ENCODE data around the gene WNK2. TPM values are rescaled to one million over a fixed set of nuclear protein-coding genes. Genes with fewer than 3 reads are reported as not detected.

The WNK2 gene
- total RNA-seq, 1 donor from 2014 or later, result 9.7 TPM

- H3K36me3 ChIP-seq (ENCODE audit: control insufficient read depth, insufficient read depth, low read length), result no peaks in the 10 kb centered on the region
- no peaks in the 10 kb centered on the region for H3K27me3 ChIP-seq (ENCODE audit: control insufficient read depth, insufficient read depth, low read length)
- peak; percentile 75 for TF ChIP-seq CTCF (IDR thresholded peaks at IDR 0.05; ENCODE audit: insufficient read depth, low read length, poor library complexity, severe bottlenecking)
- DNase-seq (ENCODE audit: low read depth), result no peak
- no peak overlapping the region for H3K4me3 ChIP-seq (ENCODE audit: low read depth, low read length)
These were observed 120.9 kb downstream of the WNK2 start for GRCh38 chr9:93304574-93305496.

- DNase-seq (ENCODE audit: low read depth), result no peak
- Histone ChIP-seq H3K36me3 (ENCODE audit: control insufficient read depth, insufficient read depth, low read length) (no peaks in the 10 kb centered on the region), H3K4me3 (ENCODE audit: low read depth, low read length) (no peak overlapping the region), H3K27me3 (ENCODE audit: control insufficient read depth, insufficient read depth, low read length) (no peaks in the 10 kb centered on the region)
- TF ChIP-seq CTCF (IDR thresholded peaks at IDR 0.05; ENCODE audit: insufficient read depth, low read length, poor library complexity, severe bottlenecking), result no peak
These were observed 121.6 kb downstream of the WNK2 start for GRCh38 chr9:93305497-93306020.

- DNase-seq (ENCODE audit: low read depth), result no peak
- H3K4me3 ChIP-seq (ENCODE audit: low read depth, low read length), result no peak overlapping the region
- no peaks in the 10 kb centered on the region for H3K36me3 ChIP-seq (ENCODE audit: control insufficient read depth, insufficient read depth, low read length)
- no peaks in the 10 kb centered on the region for H3K27me3 ChIP-seq (ENCODE audit: control insufficient read depth, insufficient read depth, low read length)
- TF ChIP-seq CTCF (IDR thresholded peaks at IDR 0.05; ENCODE audit: insufficient read depth, low read length, poor library complexity, severe bottlenecking), result no peak
These were observed 122.1 kb downstream of the WNK2 start for GRCh38 chr9:93306081-93306480.

GRCh38 chr9:93306579-93307091 lies 122.7 kb downstream of the WNK2 start:
- no peak for DNase-seq (ENCODE audit: low read depth)
- TF ChIP-seq CTCF (IDR thresholded peaks at IDR 0.05; ENCODE audit: insufficient read depth, low read length, poor library complexity, severe bottlenecking), result no peak
- no peak overlapping the region for H3K4me3 ChIP-seq (ENCODE audit: low read depth, low read length)
- H3K27me3 ChIP-seq (ENCODE audit: control insufficient read depth, insufficient read depth, low read length), result no peaks in the 10 kb centered on the region
- no peaks in the 10 kb centered on the region for H3K36me3 ChIP-seq (ENCODE audit: control insufficient read depth, insufficient read depth, low read length)

- no peak for DNase-seq (ENCODE audit: low read depth)
- Histone ChIP-seq H3K36me3 (ENCODE audit: control insufficient read depth, insufficient read depth, low read length) (no peaks in the 10 kb centered on the region), H3K4me3 (ENCODE audit: low read depth, low read length) (no peak overlapping the region), H3K27me3 (ENCODE audit: control insufficient read depth, insufficient read depth, low read length) (no peaks in the 10 kb centered on the region)
- TF ChIP-seq CTCF (IDR thresholded peaks at IDR 0.05; ENCODE audit: insufficient read depth, low read length, poor library complexity, severe bottlenecking), result no peak
These were observed 123.7 kb downstream of the WNK2 start for GRCh38 chr9:93307468-93308157.
